Esophagus muscularis mucosa (tissue), 4 donors: ENCODE data around the gene HTRA1. TPM values are rescaled to one million over a fixed set of nuclear protein-coding genes. Genes with fewer than 3 reads are reported as not detected.
A peak's percentile ranks its signal among the peaks of the same experiment; 100 is the strongest.

Experiments used
- DNase-seq: peaks from one replicate; pipeline ENCODE4 v3.0.0-alpha.2; 2017; ENCODE audit errors: extremely low spot score
- H3K27ac ChIP-seq, 4 donors: fragments of 200-600 bp; sonication (generic); replicated peaks in 1 of 4; 1 replicate in 3 of 4; 2 replicates in 1 of 4; pipeline ENCODE4 v1.5.1; 2016 to 2019; ENCODE audit warnings: mild to moderate bottlenecking in 1 of 4
- H3K27me3 ChIP-seq, 4 donors: fragments of 200-600 bp; sonication (generic); one replicate each; pipeline versions ENCODE4 v1.5.1 to v1.6.0; 2016 to 2019
- H3K36me3 ChIP-seq, 4 donors: fragments of 200-600 bp; sonication (generic); one replicate each; pipeline ENCODE4 v1.5.1; 2016 to 2019
- H3K4me1 ChIP-seq, 4 donors: fragments of 200-600 bp; sonication (generic); one replicate each; pipeline ENCODE4 v1.5.1; 2016 to 2019
- H3K4me3 ChIP-seq, 4 donors: fragments of 200-600 bp; sonication (generic); 1 replicate in 2 of 4; 2 replicates in 2 of 4; pipeline ENCODE4 v1.5.1; 2016 to 2019; ENCODE audit warnings: mild to moderate bottlenecking in 4 of 4, moderate library complexity in 1 of 4
- H3K9me3 ChIP-seq, 4 donors: fragments of 200-600 bp; sonication (generic); 1 replicate in 3 of 4; 2 replicates in 1 of 4; pipeline ENCODE4 v1.5.1; 2016 to 2019
- CTCF ChIP-seq, 3 experiments: fragments of 200-600 bp in 2 of 3; fragments of 450-650 bp in 1 of 3; sonication (generic) in 2 of 3; IDR thresholded peaks; one replicate each; pipeline ENCODE4 v1.5.1; 2017 to 2019; ENCODE audit warnings: antibody characterized with exemption in 3 of 3, mild to moderate bottlenecking in 2 of 3, moderate library complexity in 1 of 3
- EP300 ChIP-seq: sonication (generic); formaldehyde crosslinking; IDR thresholded peaks from one replicate; pipeline ENCODE4 v1.6.1; 2017; ENCODE audit warnings: antibody characterized with exemption
- POLR2A ChIP-seq: fragments of 450-650 bp; IDR thresholded peaks from one replicate; pipeline ENCODE4 v1.6.1; 2017; ENCODE audit warnings: antibody characterized with exemption, moderate library complexity, mild to moderate bottlenecking, low read depth
- POLR2AphosphoS5 ChIP-seq, 2 donors: sonication (generic); formaldehyde crosslinking; IDR thresholded peaks; one replicate each; pipeline ENCODE4 v1.6.1; 2017; ENCODE audit warnings: antibody characterized with exemption in 2 of 2
- WGBS: methylation state at CpG from one replicate; pipeline ENCODE4 v1.1.5; 2018; 5-methylcytosine and 5-hydroxymethylcytosine counted together
- intact Hi-C: fragments of 100-400 bp; cut with DNase I; formaldehyde crosslinking; loops from one replicate; pipeline ENCODE4 v1.15.1; 2023
- total RNA-seq, 4 donors: library from RNA; depleted of rRNA; stranded (reverse); fragments of >200 nt; gene quantifications; one replicate each; pipeline versions ENCODE4 v1.1.0 to v1.2.1, GENCODE V29; 2016

HTRA1 gene
- total RNA-seq, 4 donors from 2014 or later, result 101 to 146 (median 109) TPM

GRCh38 chr10:122505011-122505410, 43.7 kb downstream of the HTRA1 start:
- intact Hi-C loops, result no loop called here
- H3K27ac ChIP-seq, result peak overlapping the region in 3 of 4 donors; percentile 55 to 68 (median 67)
- H3K27me3 ChIP-seq, result no peaks in the 10 kb centered on the region
- 81% methylated on average over 5 of the region's 5 CpGs for WGBS
- H3K36me3 ChIP-seq, result peaks cover 25 to 37% (median 27%) of the 10 kb centered on the region in 4 donors
- peaks cover 9 to 28% (median 25%) of the 10 kb centered on the region in 4 donors for H3K4me1 ChIP-seq
- no peak overlapping the region for H3K4me3 ChIP-seq
- no peak for TF ChIP-seq POLR2AphosphoS5 (IDR thresholded peaks at IDR 0.05)
- TF ChIP-seq CTCF (IDR thresholded peaks at IDR 0.05), result no peak
- no peak for TF ChIP-seq EP300
- no peak for TF ChIP-seq POLR2A
- H3K9me3 ChIP-seq, result no peaks in the 10 kb centered on the region
- DNase-seq, result no peak

GRCh38 chr10:122505885-122506645, 44.7 kb downstream of the HTRA1 start:
- Histone ChIP-seq H3K4me1 (peaks cover 9 to 21% (median 17%) of the 10 kb centered on the region in 4 donors), H3K9me3 (no peaks in the 10 kb centered on the region), H3K36me3 (peaks cover 36 to 48% (median 37%) of the 10 kb centered on the region in 4 donors), H3K27ac (peak overlapping the region in 1 of 4 donors; percentile 68), H3K27me3 (no peaks in the 10 kb centered on the region), H3K4me3 (no peak overlapping the region)
- TF ChIP-seq EP300, result no peak
- TF ChIP-seq POLR2A, result no peak
- no peak for TF ChIP-seq CTCF (IDR thresholded peaks at IDR 0.05)
- TF ChIP-seq POLR2AphosphoS5 (IDR thresholded peaks at IDR 0.05), result no peak
- DNase-seq, result no peak
- WGBS, result 82% methylated on average over 11 of the region's 15 CpGs
- intact Hi-C loops, result no loop called here

GRCh38 chr10:122507616-122508015, 46.3 kb downstream of the HTRA1 start:
- DNase-seq, result no peak
- Histone ChIP-seq H3K4me1 (peaks cover 9 to 21% (median 17%) of the 10 kb centered on the region in 4 donors), H3K27me3 (no peaks in the 10 kb centered on the region), H3K9me3 (no peaks in the 10 kb centered on the region), H3K4me3 (no peak overlapping the region), H3K36me3 (peaks cover 44 to 63% (median 49%) of the 10 kb centered on the region in 4 donors), H3K27ac (no peak overlapping the region)
- intact Hi-C loops, result no loop called here
- WGBS, result 90% methylated on average over 3 of the region's 3 CpGs
- no peak for TF ChIP-seq POLR2AphosphoS5 (IDR thresholded peaks at IDR 0.05)
- no peak for TF ChIP-seq POLR2A
- TF ChIP-seq CTCF (IDR thresholded peaks at IDR 0.05), result no peak
- TF ChIP-seq EP300, result no peak

- Histone ChIP-seq H3K4me1 (peaks cover 9 to 21% (median 17%) of the 10 kb centered on the region in 4 donors), H3K4me3 (no peak overlapping the region), H3K36me3 (peaks cover 44 to 67% (median 51%) of the 10 kb centered on the region in 4 donors), H3K27ac (no peak overlapping the region), H3K9me3 (no peaks in the 10 kb centered on the region), H3K27me3 (no peaks in the 10 kb centered on the region)
- TF ChIP-seq CTCF (IDR thresholded peaks at IDR 0.05) (no peak), POLR2A (no peak), POLR2AphosphoS5 (IDR thresholded peaks at IDR 0.05) (no peak), EP300 (no peak)
- intact Hi-C loops, result no loop called here
- DNase-seq, result no peak
- 91% methylated on average over 5 of the region's 5 CpGs for WGBS
Observed at GRCh38 chr10:122508021-122508420, 46.7 kb downstream of the HTRA1 start.
